Mucosa of descending colon (tissue), 3 donors: ENCODE data around the gene PEAK3. TPM values are rescaled to one million over a fixed set of nuclear protein-coding genes. Genes with fewer than 3 reads are reported as not detected.
A peak's percentile ranks its signal among the peaks of the same experiment; 100 is the strongest.

Experiments used
- ATAC-seq: fragments of 200-7000 bp; cut with Tn5 transposase; one replicate; pipeline ENCODE4 v1.9.1; 2020; ENCODE audit warnings: mild to moderate bottlenecking, moderate library complexity
- DNase-seq, 3 donors: peaks; one replicate each; pipeline ENCODE4 v3.0.0-alpha.2; 2020
- H3K36me3 ChIP-seq: fragments of 200-600 bp; one replicate; pipeline ENCODE4 v1.8.0; 2021; ENCODE audit warnings: low read depth, mild to moderate bottlenecking
- H3K4me1 ChIP-seq: fragments of 200-600 bp; one replicate; pipeline ENCODE4 v1.8.0; 2021; ENCODE audit warnings: low read depth, mild to moderate bottlenecking
- H3K4me3 ChIP-seq: fragments of 200-600 bp; one replicate; pipeline ENCODE4 v1.8.0; 2021; ENCODE audit warnings: mild to moderate bottlenecking
- H3K9me3 ChIP-seq: fragments of 200-600 bp; one replicate; pipeline ENCODE4 v1.8.0; 2021; ENCODE audit warnings: mild to moderate bottlenecking
- intact Hi-C, 2 donors: fragments of 100-400 bp; cut with DNase I in 1 of 2; cut with micrococcal nuclease in 1 of 2; formaldehyde crosslinking; loops; one replicate each; pipeline versions ENCODE4 v1.11.0 to v1.11.1; 2022; cut with DNase I, micrococcal nuclease
- total RNA-seq, 3 donors: library from RNA; stranded (reverse); fragmentation: NEBNext Ultra II Directional in 2 of 3; extraction: Animal tissue kit (Norgen Biotek cat#: 25700) in 2 of 3; gene quantifications; one replicate each; pipeline versions ENCODE4 v1.2.1 to v1.2.4, GENCODE V29; 2021 to 2023
- TF ChIP-seq, protein P1 (sequence below): fragments of 200-600 bp; IDR thresholded peaks from one replicate; pipeline ENCODE4 v1.8.0; 2022; ENCODE audit warnings: antibody characterized with exemption, mild to moderate bottlenecking
- donor health status: DM: no; HTN: no; CAD: no; lungs with moderate emphysema.
- donor health status: DM: no; HTN: no; CAD: no.
- donor health status: DM: no; HTN: yes; CAD: no.

The PEAK3 gene
- total RNA-seq, 3 donors from 2014 or later: 0.29 to 1.4 (median 1.1) TPM

DNA sequence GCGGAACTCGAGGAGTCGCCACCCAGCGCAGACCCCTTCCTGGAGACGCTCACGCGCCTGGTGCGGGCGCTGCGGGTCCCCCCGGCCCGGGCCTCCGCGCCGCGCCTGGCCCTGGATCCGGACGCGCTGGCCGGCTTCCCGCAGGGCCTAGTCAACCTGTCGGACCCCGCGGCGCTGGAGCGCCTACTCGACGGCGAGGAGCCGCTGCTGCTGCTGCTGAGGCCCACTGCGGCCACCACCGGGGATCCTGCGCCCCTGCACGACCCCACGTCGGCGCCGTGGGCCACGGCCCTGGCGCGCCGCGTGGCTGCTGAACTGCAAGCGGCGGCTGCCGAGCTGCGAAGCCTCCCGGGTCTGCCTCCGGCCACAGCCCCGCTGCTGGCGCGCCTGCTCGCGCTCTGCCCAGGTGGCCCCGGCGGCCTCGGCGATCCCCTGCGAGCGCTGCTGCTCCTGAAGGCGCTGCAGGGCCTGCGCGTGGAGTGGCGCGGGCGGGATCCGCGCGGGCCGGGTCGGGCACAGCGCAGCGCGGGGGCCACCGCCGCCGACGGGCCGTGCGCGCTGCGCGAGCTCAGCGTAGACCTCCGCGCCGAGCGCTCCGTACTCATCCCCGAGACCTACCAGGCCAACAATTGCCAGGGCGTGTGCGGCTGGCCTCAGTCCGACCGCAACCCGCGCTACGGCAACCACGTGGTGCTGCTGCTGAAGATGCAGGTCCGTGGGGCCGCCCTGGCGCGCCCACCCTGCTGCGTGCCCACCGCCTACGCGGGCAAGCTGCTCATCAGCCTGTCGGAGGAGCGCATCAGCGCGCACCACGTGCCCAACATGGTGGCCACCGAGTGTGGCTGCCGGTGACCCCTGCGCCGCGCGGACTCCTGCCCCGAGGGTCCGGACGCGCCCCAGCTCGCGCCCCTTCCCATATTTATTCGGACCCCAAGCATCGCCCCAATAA, 30.6 kb downstream of the PEAK3 start:
- no peak for DNase-seq
- Histone ChIP-seq H3K4me3 (no peak overlapping the region), H3K4me1 (peaks cover 33% of the 10 kb centered on the region), H3K36me3 (peaks cover 6% of the 10 kb centered on the region), H3K9me3 (no peaks in the 10 kb centered on the region)
- TF ChIP-seq, protein P1, sequence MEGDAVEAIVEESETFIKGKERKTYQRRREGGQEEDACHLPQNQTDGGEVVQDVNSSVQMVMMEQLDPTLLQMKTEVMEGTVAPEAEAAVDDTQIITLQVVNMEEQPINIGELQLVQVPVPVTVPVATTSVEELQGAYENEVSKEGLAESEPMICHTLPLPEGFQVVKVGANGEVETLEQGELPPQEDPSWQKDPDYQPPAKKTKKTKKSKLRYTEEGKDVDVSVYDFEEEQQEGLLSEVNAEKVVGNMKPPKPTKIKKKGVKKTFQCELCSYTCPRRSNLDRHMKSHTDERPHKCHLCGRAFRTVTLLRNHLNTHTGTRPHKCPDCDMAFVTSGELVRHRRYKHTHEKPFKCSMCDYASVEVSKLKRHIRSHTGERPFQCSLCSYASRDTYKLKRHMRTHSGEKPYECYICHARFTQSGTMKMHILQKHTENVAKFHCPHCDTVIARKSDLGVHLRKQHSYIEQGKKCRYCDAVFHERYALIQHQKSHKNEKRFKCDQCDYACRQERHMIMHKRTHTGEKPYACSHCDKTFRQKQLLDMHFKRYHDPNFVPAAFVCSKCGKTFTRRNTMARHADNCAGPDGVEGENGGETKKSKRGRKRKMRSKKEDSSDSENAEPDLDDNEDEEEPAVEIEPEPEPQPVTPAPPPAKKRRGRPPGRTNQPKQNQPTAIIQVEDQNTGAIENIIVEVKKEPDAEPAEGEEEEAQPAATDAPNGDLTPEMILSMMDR: no peak
- ATAC-seq: peak; percentile 10
- intact Hi-C loops: no loop called here

DNA sequence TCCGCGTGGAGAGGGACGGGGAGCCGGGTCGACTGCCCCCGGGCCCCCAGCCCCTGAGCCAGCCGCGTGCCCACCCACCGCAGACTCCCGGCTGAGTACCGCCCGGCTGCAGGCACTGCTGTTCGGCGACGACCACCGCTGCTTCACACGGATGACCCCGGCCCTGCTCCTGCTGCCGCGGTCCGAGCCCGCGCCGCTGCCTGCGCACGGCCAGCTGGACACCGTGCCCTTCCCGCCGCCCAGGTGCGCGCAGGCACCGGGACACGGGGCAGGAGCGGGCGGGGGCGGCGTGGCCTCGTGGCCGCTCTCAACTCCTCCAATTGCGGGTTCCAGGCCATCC, 31.2 kb downstream of the PEAK3 start:
- ATAC-seq (peak; percentile 7), DNase-seq (no peak)
- peaks cover 33% of the 10 kb centered on the region for H3K4me1 ChIP-seq
- H3K9me3 ChIP-seq: no peaks in the 10 kb centered on the region
- no peak overlapping the region for H3K4me3 ChIP-seq
- intact Hi-C loops: no loop called here
- H3K36me3 ChIP-seq: peaks cover 6% of the 10 kb centered on the region
- TF ChIP-seq, protein P1: no peak

DNA sequence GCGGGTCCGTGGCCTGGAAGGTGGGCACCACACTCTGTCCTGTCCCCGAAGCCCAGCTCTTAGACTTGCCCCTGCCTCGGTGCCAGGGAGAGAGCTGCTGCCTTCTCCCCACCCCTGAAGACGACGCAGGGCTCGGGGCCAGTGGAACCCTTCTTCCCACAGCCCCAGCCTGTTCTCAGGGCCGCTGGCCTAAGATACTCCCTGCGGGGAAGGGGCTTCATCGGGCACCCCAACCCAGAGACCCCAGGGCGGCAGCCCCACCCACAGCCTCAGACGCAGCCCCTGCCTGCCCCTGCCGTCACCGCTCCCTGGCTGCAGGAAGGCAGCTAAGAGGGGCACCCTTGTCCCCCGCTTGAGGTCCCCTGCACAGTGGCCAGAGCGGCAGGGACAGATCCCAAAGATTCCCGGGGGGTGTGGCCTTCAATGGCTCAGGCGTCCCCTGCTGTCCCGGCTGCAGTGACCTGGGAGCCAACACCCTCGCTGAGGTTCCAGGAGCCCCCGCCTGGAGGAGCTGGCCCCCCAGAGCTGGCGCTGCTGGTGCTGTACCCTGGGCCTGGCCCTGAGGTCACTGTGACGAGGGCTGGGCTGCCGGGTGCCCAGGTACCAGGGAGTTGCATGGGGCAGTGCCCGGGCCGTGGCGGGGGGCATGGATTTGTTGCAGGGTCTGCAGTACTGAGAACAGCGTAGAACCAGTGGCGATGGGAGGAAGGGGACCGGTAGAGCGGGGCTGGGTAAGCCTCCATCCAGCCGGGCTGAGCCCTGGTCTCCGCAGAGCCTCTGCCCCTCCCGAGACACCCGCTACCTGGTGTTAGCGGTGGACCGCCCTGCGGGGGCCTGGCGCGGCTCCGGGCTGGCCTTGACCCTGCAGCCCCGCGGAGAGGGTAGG, 31.9 kb downstream of the PEAK3 start:
- intact Hi-C loops: no loop called here
- ATAC-seq: peak; percentile 14
- peaks cover 7% of the 10 kb centered on the region for H3K36me3 ChIP-seq
- DNase-seq: no peak
- H3K9me3 ChIP-seq: no peaks in the 10 kb centered on the region
- H3K4me1 ChIP-seq: peaks cover 33% of the 10 kb centered on the region
- H3K4me3 ChIP-seq: no peak overlapping the region
- TF ChIP-seq, protein P1: no peak

DNA sequence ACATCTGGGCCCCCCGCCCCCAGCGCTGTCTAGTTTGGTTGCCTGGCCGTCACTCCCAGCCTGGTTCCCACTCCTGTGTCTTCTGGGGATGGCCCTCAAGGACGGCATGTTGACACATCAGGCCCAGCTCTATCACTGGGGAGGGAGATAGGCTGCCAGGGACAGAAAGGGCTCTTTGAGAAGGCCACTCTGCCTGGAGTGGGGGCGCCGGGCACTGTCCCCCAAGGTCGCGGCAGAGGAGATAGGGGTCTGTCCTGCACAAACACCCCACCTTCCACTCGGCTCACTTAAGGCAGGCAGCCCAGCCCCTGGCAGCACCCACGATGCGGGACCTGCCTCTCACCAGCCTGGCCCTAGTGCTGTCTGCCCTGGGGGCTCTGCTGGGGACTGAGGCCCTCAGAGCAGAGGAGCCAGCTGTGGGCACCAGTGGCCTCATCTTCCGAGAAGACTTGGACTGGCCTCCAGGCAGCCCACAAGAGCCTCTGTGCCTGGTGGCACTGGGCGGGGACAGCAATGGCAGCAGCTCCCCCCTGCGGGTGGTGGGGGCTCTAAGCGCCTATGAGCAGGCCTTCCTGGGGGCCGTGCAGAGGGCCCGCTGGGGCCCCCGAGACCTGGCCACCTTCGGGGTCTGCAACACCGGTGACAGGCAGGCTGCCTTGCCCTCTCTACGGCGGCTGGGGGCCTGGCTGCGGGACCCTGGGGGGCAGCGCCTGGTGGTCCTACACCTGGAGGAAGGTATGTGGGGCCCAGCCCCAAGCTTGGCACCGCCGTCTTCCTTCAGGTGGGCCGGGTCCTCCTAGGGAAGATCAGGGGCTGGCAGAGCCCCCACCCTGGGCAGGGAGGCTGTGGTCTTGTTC, 32.7 kb downstream of the PEAK3 start, which contains the start of gene AMH:
Gene AMH (plus strand): TSS at position 314 of the 857 bp plus-strand sequence. CDS start 10 bp downstream, at position 324.
- TF ChIP-seq, protein P1: no peak
- intact Hi-C loops: no loop called here
- no peaks in the 10 kb centered on the region for H3K9me3 ChIP-seq
- no peak within 1 kb of the TSS for H3K4me3 ChIP-seq
- H3K36me3 ChIP-seq: peaks cover 16% of the 10 kb centered on the region
- no peak for ATAC-seq
- no peak for DNase-seq
- H3K4me1 ChIP-seq: peaks cover 33% of the 10 kb centered on the region
